A549 treated with Mapracorat at 1 μM for 4 hours (cell line): ENCODE measurements around the gene PHYKPL. TPM values are rescaled to one million over a fixed set of nuclear protein-coding genes. Genes with fewer than 3 reads are reported as not detected.

ENCODE experiments used
- total RNA-seq: library from RNA; stranded (reverse); fragments of 200-300 nt; extraction: Qiagen RNA extraction; gene quantifications from 5 replicates; pipeline ENCODE4 v1.2.3, GENCODE V29; 2022

Gene PHYKPL
- total RNA-seq: 6.3 to 9.6 TPM (median 7.6 TPM) in 5 replicates

DNA sequence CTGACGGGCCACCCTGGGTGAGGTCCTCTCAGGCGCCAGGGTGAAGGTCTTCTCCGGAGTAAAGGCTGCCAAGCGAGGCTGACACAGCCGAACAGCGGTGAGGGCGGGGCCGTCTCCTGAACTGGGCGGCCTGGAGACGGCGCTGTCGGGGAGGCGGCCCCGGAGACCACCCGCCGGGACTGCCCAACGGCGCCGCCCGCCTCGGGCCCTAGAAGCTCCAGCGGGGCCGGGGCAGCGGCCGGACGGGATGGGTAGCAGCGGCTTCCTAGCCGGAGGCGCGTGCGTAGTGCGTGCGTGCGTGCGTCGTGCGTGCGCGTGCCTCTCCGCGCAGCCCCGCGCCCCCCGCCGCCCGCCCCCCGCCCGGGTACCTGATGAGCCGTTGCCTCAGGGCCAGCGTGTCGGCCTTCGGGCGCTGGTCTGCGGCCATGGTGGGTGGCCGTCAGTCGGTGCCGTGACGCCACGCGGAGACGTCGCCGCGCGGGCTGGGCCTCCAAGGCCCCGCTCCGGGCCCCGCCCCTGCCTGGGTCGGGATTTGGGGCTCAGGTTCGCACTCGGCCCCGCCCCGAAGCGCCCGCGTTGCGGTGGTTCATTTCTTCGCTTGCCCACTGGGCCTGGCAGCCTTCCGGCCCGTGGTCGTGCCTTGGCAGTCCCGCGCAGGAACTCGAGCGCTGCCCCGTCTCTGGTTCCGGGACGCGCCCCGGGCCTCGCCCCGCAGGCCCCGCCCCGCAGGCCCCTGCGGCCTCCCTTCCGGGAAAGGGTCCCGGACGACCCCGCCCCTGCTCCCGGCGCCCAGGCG, at the start of gene PHYKPL:
TSS of gene PHYKPL (minus strand) at position 679 of the 796 bp plus-strand sequence. CDS start at position 427, 252 bp downstream.

DNA sequence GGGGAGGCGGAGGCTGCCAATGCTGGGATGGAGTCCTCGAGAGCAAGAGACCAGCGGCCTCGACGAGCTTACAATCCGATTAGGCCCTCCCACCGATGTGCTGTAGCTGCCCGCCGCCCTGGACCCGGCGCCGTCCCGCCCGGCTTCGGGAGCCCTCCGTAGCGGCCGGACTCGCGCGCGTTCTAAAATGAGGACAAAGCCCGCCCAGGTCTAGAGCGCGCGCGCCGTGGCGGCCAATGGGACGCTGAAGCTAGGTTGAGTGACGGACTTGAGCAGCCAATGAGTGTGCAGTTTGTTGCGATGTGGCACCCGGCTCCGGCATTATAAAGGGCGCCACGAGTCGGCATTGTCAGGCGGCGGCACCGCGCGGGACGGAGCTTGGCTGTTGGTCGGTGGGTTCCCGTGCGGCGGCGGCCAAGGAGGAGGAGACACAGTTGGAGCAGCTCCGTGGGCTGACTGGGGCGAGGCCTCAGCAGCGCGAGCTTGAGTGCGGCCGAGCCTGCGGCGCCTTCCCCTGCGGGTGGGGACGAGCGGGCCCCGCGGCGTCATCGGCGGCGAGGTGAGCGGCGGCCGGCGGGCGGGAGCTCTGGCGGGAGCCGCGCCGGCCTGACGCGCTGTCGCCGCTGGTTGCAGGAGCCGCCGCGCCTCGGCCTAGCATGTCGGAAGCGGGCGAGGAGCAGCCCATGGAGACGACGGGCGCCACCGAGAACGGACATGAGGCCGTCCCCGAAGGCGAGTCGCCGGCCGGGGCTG, 28.2 kb downstream of the PHYKPL start, which contains the start of gene HNRNPAB:
TSS of gene HNRNPAB (plus strand) at position 352 of the 753 bp plus-strand sequence. CDS start at position 657, 305 bp downstream.

DNA sequence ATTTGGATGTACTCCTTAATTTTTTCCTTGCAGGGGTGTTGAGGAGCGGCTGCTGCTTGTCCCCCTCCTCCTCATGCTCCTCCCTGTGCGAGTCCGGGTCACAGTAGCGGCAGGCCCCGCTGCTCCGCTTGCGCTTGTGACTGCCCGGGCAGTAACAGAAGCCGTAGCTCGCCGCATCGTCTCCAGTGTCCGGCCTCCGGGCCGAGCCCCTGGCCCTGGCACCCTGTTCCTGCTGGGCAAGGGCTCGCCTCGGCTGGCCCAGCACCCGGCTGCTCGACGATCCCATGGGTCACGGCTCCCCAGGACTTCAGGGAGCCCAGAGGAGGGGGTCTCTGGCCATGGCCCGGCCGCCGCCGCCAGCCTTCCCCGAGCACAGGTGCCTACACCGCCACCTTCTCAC, 45.6 kb downstream of the PHYKPL start, which contains the start of gene GMCL2:
TSS of gene GMCL2 (minus strand) at position 358 of the 400 bp plus-strand sequence. CDS start at position 286, 72 bp downstream.

Other genes with a start within 250 kb of the PHYKPL start
- gene PROP1, start 236.6 kb downstream of the PHYKPL start, total RNA-seq: not detected in 5 replicates
- 0.74 to 1.3 TPM (median 1.0 TPM) in 5 replicates for gene N4BP3, start 119.3 kb downstream of the PHYKPL start, total RNA-seq
- gene RMND5B, start 101.8 kb downstream of the PHYKPL start, total RNA-seq: 21.1 to 30.3 TPM (median 30.1 TPM) in 5 replicates
- gene NHP2, start 78.9 kb downstream of the PHYKPL start, total RNA-seq: 391 to 505 TPM (median 408 TPM) in 5 replicates
- not detected in 5 replicates for gene GMCL2, start 45.4 kb downstream of the PHYKPL start, total RNA-seq
- 305 to 335 TPM (median 317 TPM) in 5 replicates for gene HNRNPAB, start 28.3 kb downstream of the PHYKPL start, total RNA-seq